GM10248 (cell line): ENCODE data around the gene PSTPIP1.

ENCODE experiments used
- CTCF ChIA-PET: fragments of 300-600 bp; sonication (Branson Sonifier 250); formaldehyde crosslinking; extraction: SDS; loops from one replicate; lab custom pipeline; 2021; ENCODE audit warnings: antibody characterized with exemption; lab: Yijun Ruan, JAX
- POLR2A ChIA-PET: fragments of 350-650 bp; sonication (Branson Sonifier 250); formaldehyde crosslinking; extraction: SDS; loops from one replicate; lab custom pipeline; 2020; ENCODE audit warnings: antibody characterized with exemption; lab: Yijun Ruan, JAX
- DNase-seq: peaks from one replicate; pipeline ENCODE4 v3.0.0; 2012; ENCODE audit errors: extremely low spot score
- CTCF ChIP-seq: IDR thresholded peaks from 2 replicates; pipeline ENCODE4 v1.5.1; 2012; ENCODE audit warnings: mild to moderate bottlenecking, low read depth; ENCODE audit errors: extremely low read depth, missing control alignments, control extremely low read depth

The PSTPIP1 gene

DNA sequence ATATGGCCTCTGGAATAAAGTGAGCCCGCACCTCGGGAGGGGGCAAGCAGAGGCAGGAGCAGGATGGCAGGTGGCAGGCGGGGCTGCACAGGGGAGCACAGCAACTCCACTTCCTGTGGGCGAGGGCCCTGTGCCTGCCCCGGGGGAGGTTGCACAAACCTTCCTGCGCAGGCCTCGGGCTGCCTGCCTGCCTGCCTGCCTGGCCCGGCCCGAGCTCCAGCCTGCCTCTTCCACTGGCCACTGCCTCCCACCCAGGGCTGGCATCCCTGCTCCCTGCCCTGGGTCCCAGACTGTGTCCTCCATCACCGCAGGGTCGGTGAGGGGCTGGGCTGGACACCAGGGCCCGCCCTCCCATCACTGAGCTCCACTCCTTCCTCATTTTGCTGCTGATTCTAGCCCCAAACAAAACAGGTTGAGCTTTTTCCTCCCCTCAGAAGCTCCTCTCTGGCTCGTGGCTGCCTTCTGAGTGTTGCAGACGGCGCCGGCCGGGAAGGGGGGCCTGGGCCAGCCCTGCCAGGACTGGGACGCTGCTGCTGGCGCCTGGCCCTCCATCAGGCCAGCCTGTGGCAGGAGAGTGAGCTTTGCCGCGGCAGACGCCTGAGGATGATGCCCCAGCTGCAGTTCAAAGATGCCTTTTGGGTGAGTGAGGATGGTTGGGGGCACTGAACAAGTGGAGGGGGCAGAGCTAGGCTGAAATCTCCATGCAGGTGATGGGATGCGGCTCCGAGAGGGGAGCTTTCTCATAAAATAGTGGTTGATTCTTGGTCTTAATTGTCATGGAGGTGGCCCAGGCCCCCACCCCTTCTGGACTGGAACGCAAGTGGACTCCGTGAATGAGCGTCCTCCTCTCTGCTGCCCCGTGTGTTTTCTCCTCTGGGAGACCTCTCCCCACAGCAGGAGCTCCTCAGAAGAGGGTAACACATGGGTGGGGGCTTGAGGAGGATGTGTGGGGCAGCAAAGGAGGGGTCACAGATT is at the start of gene PSTPIP1:
TSS of gene PSTPIP1 (plus strand) at position 156 of the 975 bp plus-strand sequence. CDS start at position 604, 448 bp downstream.
- ChIA-PET POLR2A (no interaction called here), CTCF (interaction anchor here (0.7 to 2.6 kb wide), 11 partner anchors 9 to 805 kb away, joined by 3 to 12 read pairs (median 3); no protein-coding TSS in a partner anchor)
- DNase-seq: peak; percentile 64
- TF ChIP-seq CTCF: no peak

- no peak for TF ChIP-seq CTCF
- CTCF ChIA-PET: interaction anchor here (0.7 to 2.9 kb wide), 4 partner anchors 9 to 26 kb away, joined by 3 to 9 read pairs (median 6); partner anchors contain the start of gene RCN2
- no peak for DNase-seq
- POLR2A ChIA-PET: no interaction called here
Measured at GRCh38 chr15:76945494-76946093, 49.3 kb upstream of the PSTPIP1 start.

- ChIA-PET CTCF (interaction anchor here (1.1 to 2.9 kb wide), 3 partner anchors 16 to 549 kb away, joined by 3 to 9 read pairs (median 6); partner anchors contain the start of gene RCN2), POLR2A (no interaction called here)
- no peak for DNase-seq
- TF ChIP-seq CTCF: no peak
Measured at GRCh38 chr15:76947454-76947853, 47.5 kb upstream of the PSTPIP1 start.

DNA sequence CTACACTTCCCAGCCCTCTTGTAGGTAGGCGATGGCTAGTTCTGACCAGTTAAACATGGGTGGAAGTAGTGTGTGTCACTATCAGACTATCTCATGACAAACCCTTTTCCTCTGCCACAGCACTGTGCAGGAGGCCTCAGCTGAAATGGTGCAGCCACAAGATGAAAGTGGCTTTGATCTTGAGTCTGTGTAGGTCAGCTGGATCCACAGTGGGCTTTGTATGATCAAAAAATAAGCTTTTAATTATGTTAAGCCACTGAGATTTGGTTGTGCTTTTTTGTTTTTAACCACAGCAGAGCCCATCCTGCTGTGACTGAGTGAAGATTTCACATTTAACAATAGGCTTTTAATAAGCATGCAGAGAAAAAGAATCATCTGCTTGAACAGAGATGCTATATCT is 43.7 kb upstream of the PSTPIP1 start:
- no peak for TF ChIP-seq CTCF
- ChIA-PET POLR2A (no interaction called here), CTCF (interaction anchor here (1.3 to 1.6 kb wide), 3 partner anchors 9 to 592 kb away, joined by 3 to 5 read pairs (median 5); no protein-coding TSS in a partner anchor)
- no peak for DNase-seq

- no peak for TF ChIP-seq CTCF
- CTCF ChIA-PET: interaction anchor here (1.0 to 2.5 kb wide), 3 partner anchors 8 to 19 kb away, joined by 4 to 8 read pairs (median 7); no protein-coding TSS in a partner anchor
- DNase-seq: no peak
- POLR2A ChIA-PET: no interaction called here
Measured at GRCh38 chr15:76953913-76954312, 41.0 kb upstream of the PSTPIP1 start.

- TF ChIP-seq CTCF: no peak
- ChIA-PET CTCF (interaction anchor here (1.0 to 2.5 kb wide), 3 partner anchors 9 to 18 kb away, joined by 4 to 8 read pairs (median 7); no protein-coding TSS in a partner anchor), POLR2A (no interaction called here)
- DNase-seq: no peak
Measured at GRCh38 chr15:76954744-76955143, 40.2 kb upstream of the PSTPIP1 start.
